Left ventricle myocardium inferior (tissue), 1 donor: ENCODE results near the gene SLC16A12. TPM values are rescaled to one million over a fixed set of nuclear protein-coding genes. Genes with fewer than 3 reads are reported as not detected.

ENCODE experiments used
- DNase-seq: peaks from one replicate; pipeline ENCODE4 v3.0.0-alpha.2; 2020
- H3K27ac ChIP-seq: fragments of 200-600 bp; replicated peaks from 2 replicates; pipeline ENCODE4 v1.8.0; 2021
- H3K27me3 ChIP-seq: fragments of 200-600 bp; 2 replicates; pipeline ENCODE4 v1.8.0; 2021; ENCODE audit warnings: low read depth
- H3K36me3 ChIP-seq: fragments of 200-600 bp; 2 replicates; pipeline ENCODE4 v1.8.0; 2021
- H3K4me1 ChIP-seq: fragments of 200-600 bp; 2 replicates; pipeline ENCODE4 v1.8.0; 2021
- H3K4me3 ChIP-seq: fragments of 200-600 bp; 2 replicates; pipeline ENCODE4 v1.8.0; 2021; ENCODE audit warnings: mild to moderate bottlenecking, moderate library complexity
- H3K9me3 ChIP-seq: fragments of 200-600 bp; replicated peaks from 2 replicates; pipeline ENCODE4 v1.8.0; 2021
- CTCF ChIP-seq: fragments of 200-600 bp; IDR thresholded peaks from 2 replicates; pipeline ENCODE4 v1.8.0; 2021; ENCODE audit warnings: antibody characterized with exemption, mild to moderate bottlenecking, borderline replicate concordance
- intact Hi-C: fragments of 100-400 bp; cut with micrococcal nuclease; formaldehyde crosslinking; loops from one replicate; pipeline ENCODE4 v1.11.0; 2022
- total RNA-seq: library from RNA; stranded (reverse); fragmentation: NEBNext Ultra II Directional; extraction: Animal tissue kit (Norgen Biotek cat#: 25700); gene quantifications from one replicate; pipeline ENCODE4 v1.2.1, GENCODE V29; 2021
- donor health status: DM: no; HTN: yes; CAD: no; lungs with severe emphysema.

The SLC16A12 gene
- total RNA-seq, 1 donor from 2014 or later = 2.0 TPM

DNA sequence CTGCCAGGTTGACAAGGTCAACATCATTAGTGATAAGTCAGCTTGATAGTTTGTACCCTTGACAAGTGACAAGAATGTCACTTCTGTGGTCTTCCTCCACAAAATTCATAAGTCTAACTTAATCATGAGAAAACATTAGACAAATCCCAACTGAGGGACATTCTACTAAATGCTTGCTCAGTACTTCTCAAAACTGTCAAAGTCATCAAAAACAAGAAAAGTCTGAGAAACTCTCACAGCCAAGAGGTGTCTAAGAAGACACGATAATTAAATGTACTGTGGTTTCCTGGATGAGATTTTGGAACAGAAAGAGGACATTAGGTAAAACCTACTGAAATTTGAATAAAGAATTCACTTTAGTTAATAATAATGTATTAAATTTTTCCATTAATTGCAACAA is 29.8 kb upstream of the SLC16A12 start:
- H3K27me3 ChIP-seq = no peaks in the 10 kb centered on the region
- intact Hi-C loops = loop anchor here (2.0 kb wide), 1 partner anchor 138 kb away; no protein-coding TSS in a partner anchor
- H3K4me3 ChIP-seq = no peak overlapping the region
- TF ChIP-seq CTCF = no peak
- no peak for DNase-seq
- H3K9me3 ChIP-seq = no peaks in the 10 kb centered on the region
- H3K4me1 ChIP-seq = no peaks in the 10 kb centered on the region
- H3K36me3 ChIP-seq = no peaks in the 10 kb centered on the region
- no peak overlapping the region for H3K27ac ChIP-seq

DNA sequence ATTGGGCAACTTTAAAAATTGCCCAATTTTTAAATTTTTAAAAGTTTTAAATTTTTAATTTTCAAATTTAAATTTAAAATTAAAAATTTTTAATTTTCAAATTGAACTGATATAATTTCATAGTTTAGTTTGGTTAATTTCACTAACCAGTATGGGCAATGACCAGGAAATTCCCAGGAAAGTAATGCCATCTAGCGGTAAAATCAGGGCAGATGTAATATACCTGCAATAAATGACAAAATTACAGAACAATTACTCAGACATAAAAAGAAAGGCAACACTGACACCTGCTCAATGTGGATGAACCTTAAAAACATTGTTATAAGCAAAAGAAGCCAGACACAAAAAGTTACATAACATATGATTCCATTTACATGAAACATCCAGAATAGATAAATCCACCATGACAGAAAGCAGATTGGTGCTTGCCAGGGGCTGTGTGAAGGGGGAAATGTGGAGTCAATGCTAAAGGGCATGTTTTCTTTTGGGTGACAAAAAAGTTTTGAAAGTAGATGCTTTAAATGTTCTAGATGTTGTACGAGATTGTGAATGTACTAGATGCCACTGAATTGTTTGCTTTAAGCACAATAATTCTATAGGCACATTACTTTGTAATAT is 28.6 kb upstream of the SLC16A12 start:
- no peaks in the 10 kb centered on the region for H3K4me1 ChIP-seq
- no peak for DNase-seq
- no peaks in the 10 kb centered on the region for H3K36me3 ChIP-seq
- no peak overlapping the region for H3K27ac ChIP-seq
- H3K27me3 ChIP-seq = no peaks in the 10 kb centered on the region
- TF ChIP-seq CTCF = peak; percentile 81
- intact Hi-C loops = loop anchor here (2.0 to 5.0 kb wide), 2 partner anchors 137 to 307 kb away; no protein-coding TSS in a partner anchor
- no peaks in the 10 kb centered on the region for H3K9me3 ChIP-seq
- no peak overlapping the region for H3K4me3 ChIP-seq

DNA sequence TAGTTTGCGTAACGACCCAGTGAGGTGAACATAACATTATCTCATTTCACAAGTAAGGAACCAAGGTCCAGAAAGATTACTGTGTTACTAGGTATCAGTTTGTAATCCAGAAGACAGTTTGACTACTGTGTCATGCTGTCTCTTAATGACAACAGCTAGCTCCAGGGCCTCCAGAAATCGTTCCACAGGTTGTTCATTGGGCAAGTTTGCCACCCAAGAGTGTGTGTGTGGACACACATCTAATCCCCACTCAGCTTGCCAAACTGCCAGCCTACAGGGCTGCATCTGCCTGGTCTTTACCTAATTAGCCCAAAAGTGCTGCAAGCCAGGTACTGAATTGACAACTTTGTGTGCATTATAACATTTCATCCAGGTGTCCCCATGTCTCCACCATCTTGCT is 27.9 kb upstream of the SLC16A12 start:
- intact Hi-C loops = loop anchor here (5.0 kb wide), 1 partner anchor 306 kb away; no protein-coding TSS in a partner anchor
- TF ChIP-seq CTCF = no peak
- Histone ChIP-seq H3K27ac (no peak overlapping the region), H3K4me3 (no peak overlapping the region), H3K4me1 (no peaks in the 10 kb centered on the region), H3K27me3 (no peaks in the 10 kb centered on the region), H3K36me3 (no peaks in the 10 kb centered on the region), H3K9me3 (no peaks in the 10 kb centered on the region)
- no peak for DNase-seq

GRCh38 chr10:89556600-89556999 is 21.2 kb upstream of the SLC16A12 start:
- DNase-seq = no peak
- no peak for TF ChIP-seq CTCF

DNA sequence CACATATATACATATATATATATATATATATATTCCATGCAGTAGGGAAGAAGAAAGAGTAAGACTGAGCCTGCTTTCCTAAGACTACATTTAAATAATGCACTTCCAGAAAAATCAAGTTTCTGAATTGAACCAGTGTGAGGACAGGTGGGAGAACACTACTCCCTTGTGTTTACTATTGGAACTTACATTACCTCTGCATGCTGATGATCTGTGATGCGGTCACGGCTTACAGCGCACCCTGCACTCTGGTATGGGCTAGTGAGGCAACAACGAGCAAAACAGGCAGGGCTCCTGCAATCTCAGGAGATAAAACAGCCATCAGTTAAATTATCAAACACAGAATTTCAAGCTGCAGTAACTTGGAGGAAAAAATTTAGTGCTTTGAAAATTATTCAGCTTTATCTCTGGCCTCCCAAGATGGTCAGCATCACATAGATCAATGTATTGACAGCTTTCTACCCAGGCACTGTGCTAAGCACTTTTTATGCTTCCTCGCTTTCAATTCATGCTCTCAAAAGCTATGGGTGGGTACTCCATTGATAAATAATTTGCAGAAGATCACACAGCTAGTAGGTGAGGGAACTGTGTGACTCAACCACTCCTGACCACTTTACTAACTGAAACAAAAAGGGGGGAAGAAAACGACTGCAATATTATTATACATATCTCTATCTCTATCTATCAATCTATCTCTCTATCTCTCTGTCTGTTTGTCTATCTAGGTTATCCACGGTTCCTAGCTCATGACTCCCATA is 20.5 kb upstream of the SLC16A12 start:
- Histone ChIP-seq H3K36me3 (no peaks in the 10 kb centered on the region), H3K27me3 (no peaks in the 10 kb centered on the region), H3K27ac (no peak overlapping the region), H3K9me3 (no peaks in the 10 kb centered on the region), H3K4me3 (no peak overlapping the region), H3K4me1 (peaks cover 6% of the 10 kb centered on the region)
- DNase-seq = no peak
- TF ChIP-seq CTCF = peak; percentile 56
- intact Hi-C loops = no loop called here

More at GRCh38 chr10:89556600-89556999, 21.2 kb upstream of the SLC16A12 start:
- Histone ChIP-seq H3K9me3 (no peaks in the 10 kb centered on the region), H3K4me1 (peaks cover 6% of the 10 kb centered on the region), H3K4me3 (no peak overlapping the region), H3K27ac (no peak overlapping the region), H3K36me3 (no peaks in the 10 kb centered on the region), H3K27me3 (no peaks in the 10 kb centered on the region)
- intact Hi-C loops = no loop called here
